K562 (cell line): ENCODE results near the gene TCP10L. TPM values are rescaled to one million over a fixed set of nuclear protein-coding genes. Genes with fewer than 3 reads are reported as not detected.

Experiments
- CHD2 ChIP-seq: IDR thresholded peaks from 2 replicates; pipeline ENCODE4 v1.6.1; 2011; ENCODE audit warnings: low read depth, low read length
- FOXP4 ChIP-seq: sonication (generic); formaldehyde crosslinking; IDR thresholded peaks from 2 replicates; pipeline ENCODE4 v1.8.0; 2022; ENCODE audit warnings: mild to moderate bottlenecking, missing genetic modification reagents, borderline replicate concordance
- MGA ChIP-seq: fragments of 450-650 bp; IDR thresholded peaks from 2 replicates; pipeline ENCODE4 v1.6.1; 2016; ENCODE audit warnings: mild to moderate bottlenecking, moderate library complexity
- SPI1 ChIP-seq: IDR thresholded peaks from 2 replicates; pipeline ENCODE4 v1.6.1; 2011; ENCODE audit warnings: low read depth, low read length, control low read depth, borderline replicate concordance
- TBP ChIP-seq: optimal IDR thresholded peaks from 2 replicates; pipeline ENCODE3; 2011; ENCODE audit warnings: low read depth, low read length, improper control_type of control experiment
- TRIM28 ChIP-seq: fragments of 450-650 bp; IDR thresholded peaks from 2 replicates; pipeline ENCODE4 v1.6.1; 2017
- ZBTB33 ChIP-seq: sonication (generic); formaldehyde crosslinking; IDR thresholded peaks from 2 replicates; pipeline ENCODE4 v1.8.1; 2023; ENCODE audit warnings: mild to moderate bottlenecking, missing genetic modification reagents
- ZNF449 ChIP-seq: fragments of 250-450 bp; sonication (Bioruptor Pico); IDR thresholded peaks from 2 replicates; pipeline ENCODE4 v1.8.0; 2022; ENCODE audit warnings: moderate library complexity, mild to moderate bottlenecking, inconsistent platforms
- polyA plus RNA-seq, 8 experiments: library from polyadenylated mRNA; depleted of rRNA in 4 of 8; stranded (reverse) in 5 of 8; unstranded in 3 of 8; fragments of >200 nt; fragmentation: Nextera tagmentation in 2 of 8; fragmentation: Illumina TruSeq in 1 of 8; extraction: Ambion mirVana in 2 of 8; extraction: Trizol in 1 of 8; gene quantifications; 2 replicates each; pipeline versions ENCODE4 v1.2.1 to v1.2.3, GENCODE V29; 2011 to 2014; ENCODE audit warnings: inconsistent platforms in 1 of 8, missing spikeins in 1 of 8
- total RNA-seq, 7 experiments: library from RNA; depleted of rRNA in 6 of 7; stranded (reverse); fragments of >200 nt in 6 of 7; fragmentation: Illumina TruSeq in 2 of 7; extraction: Trizol in 2 of 7; gene quantifications; 2 replicates each; pipeline versions ENCODE4 v1.2.1 to v1.2.3, GENCODE V29; 2011 to 2021; ENCODE audit warnings: low replicate concordance in 1 of 7

TCP10L gene
- total and polyA plus RNA-seq, 9 of the 15 experiments (the other 6 are each of a cell fraction or from before 2014, with no cell fraction given), result 0.34 to 0.91 (median 0.56) TPM; not detected in 2

- TF ChIP-seq TBP (peak; percentile 77), TRIM28 (peak; percentile 70; the same call in 1 of the 2 replicates), ZBTB33 (CRISPR knock-in tag) (0 out of 2 replicates have a peak, but pooled peaks have one; percentile 42), MGA (peak; percentile 19), CHD2 (peak; percentile 28; the same call in 1 of the 2 replicates), ZNF449 (no peak), FOXP4 (CRISPR knock-in tag) (0 out of 2 replicates have a peak, but pooled peaks have one; percentile 24), SPI1 (0 out of 2 replicates have a peak, but pooled peaks have one; percentile 5)
Observed at GRCh38 chr21:32612075-32612998, 27.0 kb upstream of the TCP10L start, which contains the start of gene CFAP298 (continued).
